ENCODE results near the gene TUBB1.
A peak's percentile ranks its signal among the peaks of the same experiment; 100 is the strongest.

The TUBB1 gene

DNA sequence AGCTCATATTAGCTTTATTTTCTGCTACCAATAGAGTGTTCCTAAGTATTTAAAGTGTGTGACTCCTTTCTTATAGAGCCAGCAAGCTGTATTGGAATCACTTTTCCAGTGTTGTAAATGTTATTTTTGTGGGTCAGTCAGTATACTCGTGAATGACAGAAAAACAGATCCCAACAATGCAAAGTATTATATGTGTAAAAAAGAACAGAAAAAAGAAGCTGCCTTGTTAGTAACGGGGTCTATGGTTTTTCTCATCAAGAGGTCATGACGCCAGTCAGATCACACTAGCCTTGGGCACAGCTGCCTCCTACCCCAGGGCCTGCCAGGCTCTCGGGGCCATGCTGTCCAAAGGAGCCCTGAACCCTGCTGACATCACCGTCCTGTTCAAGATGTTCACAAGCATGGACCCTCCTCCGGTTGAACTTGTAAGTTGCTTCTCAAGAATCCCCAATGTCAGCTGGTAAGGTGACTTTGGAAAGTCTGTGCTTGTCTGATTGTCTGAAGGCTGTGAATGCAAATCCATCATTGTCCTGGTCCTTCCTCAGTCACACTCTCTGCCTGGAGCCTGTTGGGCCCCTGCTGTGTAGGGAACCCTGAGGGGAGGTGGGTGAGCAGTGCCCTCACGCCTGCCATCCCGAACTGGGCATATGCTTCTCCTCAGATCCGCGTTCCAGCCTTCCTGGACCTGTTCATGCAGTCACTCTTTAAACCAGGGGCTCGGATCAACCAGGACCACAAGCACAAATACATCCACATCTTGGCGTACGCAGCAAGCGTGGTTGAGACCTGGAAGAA lies 28.4 kb upstream of the TUBB1 start:
- DNase-seq = no peak

DNA sequence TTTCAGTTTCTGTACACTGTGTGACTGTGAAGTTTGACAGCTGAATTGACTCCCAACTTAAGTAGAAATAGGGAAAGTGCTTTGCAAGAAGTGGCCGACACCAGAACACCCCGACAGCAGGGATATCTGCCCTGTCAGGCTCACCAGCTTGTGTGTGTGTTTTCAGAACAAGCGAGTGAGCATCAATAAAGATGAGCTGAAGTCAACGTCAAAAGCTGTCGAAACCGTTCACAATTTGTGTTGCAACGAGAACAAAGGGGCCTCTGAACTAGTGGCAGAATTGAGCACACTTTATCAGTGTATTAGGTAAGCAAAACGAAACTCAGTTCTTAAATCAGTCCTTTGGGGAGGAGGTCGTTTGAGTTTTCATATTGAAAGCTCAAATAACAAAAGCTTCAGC lies 27.5 kb upstream of the TUBB1 start:
- no peak for DNase-seq

DNA sequence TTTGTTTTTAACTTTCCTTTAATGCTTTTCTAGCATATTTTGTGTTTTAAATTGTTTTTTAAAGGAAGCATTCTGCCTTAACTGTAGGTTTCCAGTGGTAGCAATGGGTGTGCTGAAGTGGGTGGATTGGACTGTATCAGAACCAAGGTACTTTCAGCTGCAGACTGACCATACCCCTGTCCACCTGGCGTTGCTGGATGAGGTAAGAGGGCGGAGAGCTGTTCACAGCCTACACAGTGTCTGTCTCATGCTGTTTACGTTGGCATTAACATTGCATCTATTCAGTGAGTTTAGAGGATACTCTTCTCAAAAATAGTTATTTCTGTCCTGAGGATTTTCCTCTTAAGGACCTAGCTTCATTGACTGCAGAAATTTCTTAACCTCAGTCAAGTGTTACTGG lies 26.3 kb upstream of the TUBB1 start:
- DNase-seq = no peak

DNA sequence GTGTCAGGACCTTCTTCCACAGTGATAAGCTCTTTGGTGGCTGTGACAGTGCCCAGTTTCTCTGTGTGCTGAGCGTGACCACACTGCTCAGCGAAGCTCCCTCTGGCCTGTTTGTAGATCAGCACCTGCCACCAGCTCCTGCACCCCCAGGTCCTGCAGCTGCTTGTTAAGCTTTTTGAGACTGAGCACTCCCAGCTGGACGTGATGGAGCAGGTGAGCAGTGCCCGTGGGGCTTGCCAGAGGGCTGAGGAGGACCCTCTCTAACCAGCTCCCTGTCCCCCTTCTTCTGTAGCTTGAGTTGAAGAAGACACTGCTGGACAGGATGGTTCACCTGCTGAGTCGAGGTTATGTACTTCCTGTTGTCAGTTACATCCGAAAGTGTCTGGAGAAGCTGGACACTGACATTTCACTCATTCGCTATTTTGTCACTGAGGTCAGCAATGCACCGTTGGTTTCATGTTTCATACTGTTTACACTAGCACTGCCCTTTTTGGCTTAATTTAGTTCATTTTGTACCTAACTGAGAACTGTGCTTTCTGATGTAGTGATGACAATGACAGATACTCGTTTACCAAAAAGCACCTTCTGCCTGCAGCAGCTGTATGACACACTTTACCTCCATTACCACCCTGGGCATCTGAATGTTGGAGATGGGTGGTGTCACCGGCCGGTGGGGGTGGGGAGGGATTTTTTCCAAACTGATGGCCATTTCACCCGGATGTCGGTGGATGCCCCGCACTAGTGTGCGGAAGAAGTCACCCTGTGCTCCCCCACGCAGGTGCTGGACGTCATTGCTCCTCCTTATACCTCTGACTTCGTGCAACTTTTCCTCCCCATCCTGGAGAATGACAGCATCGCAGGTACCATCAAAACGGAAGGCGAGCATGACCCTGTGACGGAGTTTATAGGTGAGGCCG lies 25.6 kb upstream of the TUBB1 start:
- no peak for DNase-seq

DNA sequence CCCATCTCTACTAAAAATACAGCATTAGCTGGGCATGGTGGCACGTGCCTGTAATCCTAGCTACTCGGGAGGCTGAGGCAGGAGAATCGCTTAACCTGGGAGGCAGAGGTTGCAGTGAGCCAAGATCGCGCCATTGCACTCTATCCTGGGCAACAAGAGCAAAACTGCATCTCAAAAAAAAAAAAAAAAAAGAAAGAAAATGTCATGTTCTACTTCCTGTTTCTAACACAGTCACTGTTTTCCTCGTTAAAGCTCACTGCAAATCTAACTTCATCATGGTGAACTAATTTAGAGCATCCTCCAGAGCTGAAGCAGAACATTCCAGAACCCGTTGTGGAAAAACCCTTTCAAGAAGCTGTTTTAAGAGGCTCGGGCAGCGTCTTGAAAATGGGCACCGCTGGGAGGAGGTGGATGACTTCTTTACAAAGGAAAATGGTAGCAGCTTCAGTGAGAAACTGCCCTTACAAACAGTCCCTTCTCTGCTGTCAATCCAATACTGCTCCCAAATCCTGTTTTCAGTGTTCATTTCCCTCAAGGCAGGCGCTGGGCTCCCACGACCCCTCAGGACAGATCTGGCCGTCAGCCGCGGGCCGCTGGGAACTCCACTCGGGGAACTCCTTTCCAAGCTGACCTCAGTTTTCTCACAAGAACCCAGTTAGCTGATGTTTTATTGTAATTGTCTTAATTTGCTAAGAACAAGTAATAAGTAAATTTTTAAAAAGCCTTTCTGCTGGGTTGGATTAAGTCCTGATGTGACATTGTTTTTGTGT lies 24.7 kb upstream of the TUBB1 start:
- no peak for DNase-seq

DNA sequence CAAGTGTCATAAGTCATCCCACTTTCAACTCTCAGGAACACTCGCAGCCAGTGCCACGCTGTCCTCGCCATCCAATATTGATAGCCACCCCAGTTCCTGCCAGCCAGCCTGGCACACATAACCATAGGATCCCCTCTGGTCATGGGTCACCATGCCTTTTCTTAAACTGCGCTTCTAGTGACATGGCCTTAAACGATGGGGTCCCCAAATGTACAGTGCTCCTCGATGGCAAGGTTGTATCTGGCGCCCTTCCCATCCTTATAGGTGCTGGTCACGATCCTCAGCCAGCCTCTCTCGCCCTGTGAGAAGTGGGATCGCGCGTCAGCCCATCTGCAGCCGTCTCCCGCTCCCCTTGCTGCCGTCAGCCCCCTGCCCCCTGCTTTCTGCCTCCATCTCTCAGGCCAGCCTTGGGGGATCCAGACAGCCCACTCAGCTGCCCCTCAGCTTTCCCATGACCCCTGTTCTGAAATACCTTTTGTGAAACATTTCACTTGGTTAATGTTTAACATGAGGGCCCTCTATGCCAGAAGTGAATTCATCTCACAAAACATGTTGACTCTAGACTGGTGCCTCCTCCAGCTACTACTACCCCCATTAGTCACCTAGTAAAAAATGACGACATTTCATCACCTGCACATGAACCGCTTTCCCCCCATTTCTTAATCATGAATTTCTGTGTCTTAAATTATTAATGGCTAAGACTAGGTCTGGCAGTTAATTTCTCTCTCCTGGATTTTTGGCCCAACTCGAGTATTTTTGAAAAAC lies 23.6 kb upstream of the TUBB1 start:
- no peak for DNase-seq

DNA sequence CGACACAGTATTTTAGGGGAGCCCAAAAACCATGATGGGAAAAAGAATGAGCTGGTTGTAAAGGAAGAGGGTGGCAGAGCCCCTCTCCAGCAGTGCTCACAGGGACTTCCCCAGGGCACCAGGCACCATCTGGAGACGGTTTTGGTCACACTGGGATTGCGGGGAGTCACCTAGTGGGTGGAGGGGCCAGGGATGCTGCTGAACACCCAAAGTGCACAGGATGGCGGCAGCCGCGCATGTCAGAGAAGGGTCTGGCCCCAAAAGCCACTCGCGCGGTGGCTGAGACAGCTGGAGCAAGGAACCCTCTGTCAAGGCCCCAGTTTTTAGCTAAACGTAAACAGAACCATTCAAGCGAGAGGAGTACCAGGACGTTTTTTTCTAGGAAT lies 23.0 kb upstream of the TUBB1 start:
- DNase-seq = no peak

DNA sequence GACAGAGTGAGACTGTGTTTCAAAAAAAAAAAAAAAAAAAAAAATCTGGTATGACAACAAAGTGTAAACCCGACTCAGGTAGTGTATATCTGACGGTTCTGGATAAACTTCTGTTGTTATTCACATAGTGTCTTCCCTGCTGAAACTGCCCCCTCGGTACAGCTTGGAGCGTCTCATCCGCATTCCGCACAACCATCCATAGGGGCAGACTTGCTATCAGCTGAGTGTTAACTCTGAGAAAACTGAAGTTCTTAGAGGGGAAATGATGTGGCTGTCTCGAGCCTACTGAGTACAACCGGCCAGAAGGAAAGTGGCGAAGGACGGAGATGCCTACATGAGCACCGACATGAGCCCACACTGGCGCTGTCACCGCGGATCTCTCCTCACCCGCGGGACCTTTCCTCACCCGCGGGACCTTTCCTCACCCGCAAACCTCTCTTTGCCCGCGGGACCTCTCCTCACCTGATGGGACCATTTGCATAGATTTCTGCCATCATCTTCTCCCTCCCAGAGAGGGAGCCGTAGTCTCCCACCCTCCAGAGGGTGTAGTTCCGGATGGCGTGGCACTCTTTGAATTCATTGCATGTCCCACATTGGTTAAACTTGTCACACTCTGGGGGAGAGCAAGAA lies 22.0 kb upstream of the TUBB1 start:
- DNase-seq = no peak

DNA sequence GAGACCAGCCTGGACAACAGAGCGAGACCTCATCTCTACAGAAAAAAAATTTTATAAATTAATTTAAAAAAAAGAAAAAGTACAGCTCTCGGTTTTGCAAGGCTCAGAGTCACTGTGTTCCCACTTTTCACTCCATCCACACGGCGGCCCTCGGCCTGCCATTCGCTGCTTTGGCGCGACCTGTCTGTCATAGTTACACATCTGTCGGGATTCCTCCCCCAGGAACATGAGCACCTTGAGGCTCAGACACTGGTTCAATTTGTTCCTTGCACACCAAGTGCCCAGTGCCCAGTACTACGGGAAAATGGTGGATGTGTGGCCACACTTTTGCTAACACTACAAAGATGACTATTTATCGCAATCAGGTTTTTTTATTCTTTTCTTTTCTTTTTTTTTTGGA lies 20.6 kb upstream of the TUBB1 start:
- DNase-seq = no peak

DNA sequence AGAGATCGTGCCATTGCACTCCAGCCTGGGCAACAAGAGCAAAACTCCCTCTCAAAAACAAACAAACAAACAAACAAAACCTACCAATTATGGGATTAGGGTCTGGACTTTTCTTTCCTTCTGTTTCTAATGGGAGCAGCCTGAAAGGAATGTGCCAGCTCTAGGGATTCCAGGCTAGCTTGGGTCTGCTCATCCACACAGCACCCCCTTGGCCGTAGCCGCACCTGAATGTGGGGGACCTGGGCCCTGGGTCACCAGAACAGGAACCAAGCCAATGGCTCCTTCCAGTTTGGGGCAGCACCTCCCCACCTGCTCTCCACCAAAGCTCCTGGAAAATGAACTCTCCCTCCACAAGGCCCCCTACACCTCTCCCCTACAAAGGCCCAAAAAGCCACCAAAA lies 18.9 kb upstream of the TUBB1 start:
- no peak for DNase-seq

DNA sequence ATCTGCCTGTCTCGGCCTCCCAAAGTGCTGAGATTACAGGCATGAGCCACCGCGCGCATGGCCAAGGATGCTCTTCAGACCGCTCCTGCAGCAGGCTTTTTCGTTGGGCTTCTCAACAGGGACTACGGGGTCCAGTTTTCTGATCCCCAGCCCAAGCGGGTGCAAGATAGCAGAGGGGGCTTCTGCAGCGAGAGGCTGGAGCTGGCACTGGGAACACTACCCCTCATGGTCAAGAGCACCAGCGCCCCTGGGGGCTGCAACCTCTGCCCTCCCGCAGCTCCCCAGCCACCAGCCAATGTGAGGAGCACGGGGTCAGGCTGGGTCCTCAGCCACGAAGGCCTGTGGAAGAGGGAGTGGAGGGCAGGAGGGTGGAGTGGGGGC lies 18.2 kb upstream of the TUBB1 start:
- DNase-seq = no peak

DNA sequence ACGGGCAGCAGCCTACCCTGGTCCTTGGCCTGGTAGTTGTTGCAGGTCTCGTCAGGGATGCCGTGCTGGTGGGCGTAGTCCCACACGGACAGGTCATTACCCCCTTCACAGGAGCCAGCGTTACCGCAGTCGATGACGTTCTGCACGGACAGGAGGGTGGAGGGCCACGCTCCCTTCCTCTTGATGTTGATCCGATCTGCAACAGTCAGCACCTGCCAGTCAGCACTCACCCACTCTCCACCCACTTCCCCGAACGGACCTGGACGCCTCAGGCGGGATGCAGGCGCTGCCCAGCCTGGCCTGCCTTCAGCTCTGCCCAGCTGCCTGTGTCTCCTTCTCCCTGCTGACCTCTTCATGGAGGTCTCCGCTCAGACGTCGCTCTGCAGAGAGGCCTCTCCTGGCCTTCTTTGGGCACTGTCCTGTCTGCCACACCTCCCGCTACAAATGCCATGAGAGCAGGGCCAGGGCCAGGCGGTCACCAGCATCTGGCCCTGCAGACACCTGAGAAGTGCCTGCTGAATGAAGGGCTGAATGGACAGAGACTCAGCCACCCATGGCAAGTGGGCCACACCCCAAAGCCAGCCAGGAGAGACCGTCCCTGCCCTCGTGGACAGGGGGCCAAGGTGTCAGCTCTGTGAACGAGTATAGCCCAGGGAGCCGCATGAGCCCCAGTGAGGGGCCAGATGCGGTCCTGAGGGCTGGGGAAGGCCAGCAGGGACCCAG lies 17.6 kb upstream of the TUBB1 start:
- no peak for DNase-seq

DNA sequence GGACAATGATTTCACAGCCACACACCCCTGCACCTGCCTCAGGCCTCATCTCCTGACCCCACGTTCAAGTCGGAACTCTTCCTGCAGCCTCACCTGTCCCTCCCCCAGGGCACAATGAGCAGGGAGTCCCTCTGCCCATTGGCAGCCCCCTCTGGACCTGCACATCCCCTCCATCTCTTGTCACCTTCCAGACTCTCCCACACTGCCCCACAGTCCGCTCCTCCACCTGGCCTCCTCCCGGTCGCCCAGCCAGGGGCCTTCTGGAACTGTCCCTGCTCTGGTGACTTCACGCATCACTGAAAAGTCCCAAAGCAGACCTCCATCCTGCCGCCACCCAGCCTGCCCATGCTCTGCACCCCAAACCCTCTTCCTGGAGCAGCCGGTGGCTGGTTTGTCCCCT lies 16.8 kb upstream of the TUBB1 start:
- DNase-seq = no peak

DNA sequence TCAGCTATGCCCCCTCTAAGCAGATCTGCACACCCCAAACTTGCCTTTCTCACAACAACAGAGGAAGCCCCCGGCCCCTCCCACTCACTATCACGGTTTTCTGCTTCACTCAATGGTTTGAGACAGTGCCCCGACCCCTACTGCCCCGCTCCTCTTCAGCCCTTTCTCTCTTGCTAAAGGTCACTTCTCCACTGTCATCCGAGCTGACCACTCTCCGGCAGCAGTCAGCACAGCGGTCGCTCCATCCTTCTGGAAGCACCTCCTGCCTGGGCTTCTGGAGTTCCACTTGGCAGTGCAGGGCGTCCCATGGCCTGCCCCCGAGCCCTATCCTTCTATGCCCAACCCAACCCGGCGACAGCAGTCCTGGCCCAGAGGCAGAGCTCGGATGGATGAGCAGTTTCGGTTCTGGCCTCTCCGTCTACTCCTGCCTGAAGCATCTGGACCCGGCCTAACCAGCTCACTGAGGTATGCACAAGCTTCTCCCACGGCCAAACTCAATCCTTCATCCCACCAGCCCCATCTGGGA lies 16.3 kb upstream of the TUBB1 start:
- DNase-seq = no peak

DNA sequence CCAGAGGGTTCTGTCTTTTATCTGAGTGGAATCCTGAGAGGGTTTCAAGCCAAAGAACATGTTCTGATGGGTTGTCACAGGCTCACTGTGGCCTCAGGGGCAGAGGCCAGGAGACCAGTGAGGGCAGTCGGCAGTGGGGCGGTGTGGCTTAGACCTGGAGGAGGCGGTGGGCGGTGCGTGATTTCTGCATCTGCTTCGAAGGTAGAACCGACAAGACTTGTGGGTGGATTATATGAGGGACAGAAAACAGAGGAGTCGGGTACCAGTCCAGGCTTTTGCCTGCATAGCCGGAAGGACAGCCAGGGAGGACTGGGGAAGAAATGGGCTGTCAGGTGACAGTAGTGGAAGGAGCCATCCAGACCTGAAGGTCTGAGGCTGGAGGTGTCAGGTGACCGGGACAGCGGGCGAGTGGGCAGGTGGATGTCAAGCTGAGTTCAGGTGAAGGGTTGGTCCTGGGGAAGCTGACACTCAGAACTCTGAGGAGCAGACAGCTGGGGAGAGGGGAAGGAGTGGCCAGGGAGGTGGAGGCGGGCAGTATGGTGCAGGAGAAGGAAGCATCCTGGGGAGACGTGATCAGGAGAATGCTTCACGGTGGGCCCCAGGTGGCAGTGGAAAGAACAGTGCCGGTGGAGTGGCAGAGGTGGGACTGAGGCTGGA lies 15.3 kb upstream of the TUBB1 start:
- no peak for DNase-seq

DNA sequence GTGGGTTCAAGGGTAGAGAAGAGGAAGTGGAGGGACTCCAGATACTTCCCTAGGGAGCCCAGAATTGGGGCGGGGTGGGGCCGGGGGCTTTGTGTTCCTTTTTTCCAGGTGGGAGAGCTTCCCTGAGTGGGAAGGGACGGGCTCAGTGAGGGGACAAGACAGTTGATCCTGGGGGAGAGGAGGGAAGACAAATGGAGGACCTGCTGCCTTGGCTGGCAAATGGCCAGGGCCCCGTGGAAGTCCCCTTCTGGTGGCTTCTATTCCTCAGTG lies 14.8 kb upstream of the TUBB1 start:
- peak; percentile 63 for DNase-seq

DNA sequence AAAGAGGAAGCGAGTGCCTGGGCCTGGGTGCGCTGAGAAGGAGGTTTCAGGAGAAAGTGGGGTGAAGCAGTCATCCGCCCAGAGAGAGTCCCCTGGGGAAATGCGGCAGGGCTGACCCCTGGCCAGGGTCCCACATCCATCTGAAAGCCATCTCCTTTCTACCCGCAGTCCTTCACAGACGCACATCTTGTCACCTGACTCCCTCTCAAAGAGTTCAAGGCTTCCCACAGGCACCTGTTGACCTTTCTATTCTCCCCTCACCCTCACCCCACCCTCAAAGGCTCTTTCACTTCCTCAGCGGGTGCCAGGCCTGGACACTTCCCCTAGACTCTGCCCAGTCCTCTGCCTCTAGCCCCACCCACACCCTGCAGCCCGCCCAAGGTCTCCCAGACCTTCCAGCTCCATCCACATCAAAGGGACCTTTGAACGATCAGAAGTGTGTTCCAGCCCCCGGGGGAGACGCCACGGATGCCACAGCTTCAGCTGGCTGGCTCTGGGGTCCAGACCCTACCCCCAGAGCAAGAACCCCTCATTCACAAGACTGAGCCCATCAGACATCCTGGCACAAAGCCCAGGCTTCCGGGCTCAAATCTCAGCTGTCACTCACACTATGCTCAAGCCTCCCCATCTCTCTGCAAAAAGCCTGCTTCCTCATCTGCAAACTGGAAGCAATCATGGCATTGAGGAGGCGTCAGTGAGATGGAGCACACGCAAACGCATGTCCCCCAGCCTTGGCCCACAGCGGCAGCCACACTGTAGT lies 14.3 kb upstream of the TUBB1 start:
- peak; percentile 20 for DNase-seq

DNA sequence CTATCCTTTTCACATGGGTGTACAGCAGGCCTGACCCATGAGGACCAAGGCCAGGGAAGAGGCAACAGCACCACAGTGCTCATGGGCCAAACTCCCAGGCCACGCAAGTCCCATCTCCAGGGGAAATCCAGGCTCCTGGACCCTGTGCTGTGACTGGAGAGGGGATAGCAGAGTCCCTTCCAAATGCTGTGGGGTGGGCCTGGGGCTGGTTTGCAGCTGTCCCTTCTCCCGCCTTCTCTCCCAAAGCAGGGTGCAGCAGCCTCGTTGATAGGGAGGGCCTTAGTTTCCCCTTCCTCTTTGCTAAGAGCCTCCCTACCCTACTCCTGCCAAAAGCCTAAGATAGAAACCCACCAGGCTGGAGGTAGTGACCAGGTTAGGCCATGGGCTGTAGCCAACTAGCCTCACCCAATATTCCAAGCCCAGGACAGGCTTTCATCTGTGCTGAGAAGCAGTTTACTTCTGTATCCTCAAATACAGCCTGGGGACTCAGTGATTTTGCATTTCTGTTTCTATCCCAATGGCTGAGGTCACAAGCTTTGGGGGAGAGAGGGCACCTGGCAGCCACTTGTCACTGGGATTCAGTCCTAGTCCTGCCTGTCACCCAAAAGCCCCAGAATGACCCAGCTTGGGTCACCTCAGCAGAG lies 13.6 kb upstream of the TUBB1 start:
- no peak for DNase-seq

DNA sequence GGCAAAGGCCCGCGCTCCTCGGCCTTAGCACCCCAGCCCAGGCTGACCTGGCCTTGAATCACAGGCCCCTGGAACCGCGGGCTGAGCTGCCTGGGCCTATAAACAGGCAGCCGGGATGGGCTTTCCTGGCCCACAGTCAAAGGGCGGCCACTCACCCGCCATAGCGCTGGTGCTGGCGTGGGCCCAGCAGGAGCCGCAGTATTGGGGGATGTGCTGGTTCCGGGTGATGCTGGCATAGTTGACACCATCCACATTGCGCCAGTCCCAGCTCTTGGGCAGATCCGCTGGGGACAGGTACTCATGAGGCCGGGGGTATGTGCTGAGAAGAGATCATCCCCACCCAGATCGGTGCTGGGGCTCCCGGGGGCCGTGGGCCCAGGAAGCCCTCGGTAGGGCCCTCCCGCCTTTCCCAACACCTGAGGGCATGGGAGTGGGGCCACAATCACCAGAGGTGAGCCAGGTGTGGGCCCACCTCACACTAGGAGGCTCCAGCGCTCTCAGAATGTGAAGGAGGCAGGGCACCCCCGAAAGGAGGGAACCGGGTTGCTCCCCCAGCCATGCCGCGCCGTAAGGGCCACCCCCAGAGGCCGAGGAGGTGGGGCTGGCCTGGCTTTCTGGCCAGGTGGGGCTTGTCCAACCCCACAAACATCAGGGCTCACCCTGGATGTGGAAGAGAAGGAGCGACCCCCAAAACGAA lies 12.9 kb upstream of the TUBB1 start:
- no peak for DNase-seq
